ENCODE measurements around the gene PLPP1.
"Not testable (repeated sequence)": the region's sequence is repeated elsewhere in the genome, so short reads cannot be mapped to it uniquely, and the experiment has no call there.

The PLPP1 gene

GRCh38 chr5:55540525-55540924, 5.8 kb upstream of the PLPP1 start:
- no peak for TF ChIP-seq CTCF (IDR thresholded peaks at IDR 0.05; ENCODE audit: low read depth, low read length)
- no peak for TF ChIP-seq EZH2phosphoT487 (IDR thresholded peaks at IDR 0.05; ENCODE audit: low read depth)
- H3K4me1 ChIP-seq (ENCODE audit: low read length) = peaks cover 39% of the 10 kb centered on the region

GRCh38 chr5:55540024-55540423, 5.3 kb upstream of the PLPP1 start:
- H2AFZ ChIP-seq (ENCODE audit: low read depth, low read length) = no peak overlapping the region
- no peaks in the 10 kb centered on the region for H3K36me3 ChIP-seq (replicated peaks; ENCODE audit: low read depth, low read length)
- H3K79me2 ChIP-seq (ENCODE audit: low read length) = no peaks in the 10 kb centered on the region
- no peaks in the 10 kb centered on the region for H3K9me3 ChIP-seq (ENCODE audit: insufficient read depth, low read length)
- H4K20me1 ChIP-seq (ENCODE audit: insufficient read depth, low read length) = no peaks in the 10 kb centered on the region
- 0 out of 2 replicates have a peak overlapping the region, but pooled peaks have one; percentile 8 for H3K4me3 ChIP-seq (ENCODE audit: low read length)
- TF ChIP-seq CTCF (IDR thresholded peaks at IDR 0.05; ENCODE audit: low read depth, low read length) (no peak), EZH2phosphoT487 (IDR thresholded peaks at IDR 0.05; ENCODE audit: low read depth) (no peak)
- H3K4me1 ChIP-seq (ENCODE audit: low read length) = peaks cover 41% of the 10 kb centered on the region
- no peak overlapping the region for H3K27ac ChIP-seq (ENCODE audit: low read length)
- no peak overlapping the region for H3K9ac ChIP-seq (ENCODE audit: low read length)
- peak overlapping the region; percentile 57 for H3K4me2 ChIP-seq (ENCODE audit: low read length)
- no peaks in the 10 kb centered on the region for H3K27me3 ChIP-seq (ENCODE audit: low read depth, low read length)

More at GRCh38 chr5:55540525-55540924, 5.8 kb upstream of the PLPP1 start:
- Histone ChIP-seq H3K36me3 (replicated peaks; ENCODE audit: low read depth, low read length) (no peaks in the 10 kb centered on the region), H3K79me2 (ENCODE audit: low read length) (no peaks in the 10 kb centered on the region), H3K9me3 (ENCODE audit: insufficient read depth, low read length) (no peaks in the 10 kb centered on the region), H2AFZ (ENCODE audit: low read depth, low read length) (no peak overlapping the region), H3K27me3 (ENCODE audit: low read depth, low read length) (no peaks in the 10 kb centered on the region), H3K4me3 (ENCODE audit: low read length) (0 out of 2 replicates have a peak overlapping the region, but pooled peaks have one; percentile 8), H3K27ac (ENCODE audit: low read length) (no peak overlapping the region), H3K9ac (ENCODE audit: low read length) (no peak overlapping the region), H4K20me1 (ENCODE audit: insufficient read depth, low read length) (no peaks in the 10 kb centered on the region), H3K4me2 (ENCODE audit: low read length) (peak overlapping the region; percentile 57)

GRCh38 chr5:55538661-55539060, 3.9 kb upstream of the PLPP1 start:
- TF ChIP-seq CTCF (IDR thresholded peaks at IDR 0.05; ENCODE audit: low read depth, low read length) = no peak
- H3K36me3 ChIP-seq (replicated peaks; ENCODE audit: low read depth, low read length) = no peaks in the 10 kb centered on the region
- H3K4me2 ChIP-seq (ENCODE audit: low read length) = peak overlapping the region; percentile 79
- no peak overlapping the region for H2AFZ ChIP-seq (ENCODE audit: low read depth, low read length)
- peaks cover 42% of the 10 kb centered on the region for H3K4me1 ChIP-seq (ENCODE audit: low read length)
- H3K9ac ChIP-seq (ENCODE audit: low read length) = peak overlapping the region; percentile 25; the same call in 1 of the 2 replicates
- H3K4me3 ChIP-seq (ENCODE audit: low read length) = peak overlapping the region; percentile 55
- peak overlapping the region; percentile 21; the same call in 1 of the 2 replicates for H3K27ac ChIP-seq (ENCODE audit: low read length)
- H3K79me2 ChIP-seq (ENCODE audit: low read length) = 0 out of 2 replicates have a peak, but pooled peaks cover 3% of the 10 kb centered on the region
- no peaks in the 10 kb centered on the region for H3K9me3 ChIP-seq (ENCODE audit: insufficient read depth, low read length)
- H4K20me1 ChIP-seq (ENCODE audit: insufficient read depth, low read length) = no peaks in the 10 kb centered on the region
- no peaks in the 10 kb centered on the region for H3K27me3 ChIP-seq (ENCODE audit: low read depth, low read length)

GRCh38 chr5:55537315-55537714, 2.6 kb upstream of the PLPP1 start:
- H3K4me1 ChIP-seq (ENCODE audit: low read length) = peaks cover 46% of the 10 kb centered on the region
- not testable (repeated sequence) for H3K36me3 ChIP-seq (replicated peaks; ENCODE audit: low read depth, low read length); H3K4me3 ChIP-seq (ENCODE audit: low read length); H3K9me3 ChIP-seq (ENCODE audit: insufficient read depth, low read length); H3K9ac ChIP-seq (ENCODE audit: low read length); H3K27ac ChIP-seq (ENCODE audit: low read length); H2AFZ ChIP-seq (ENCODE audit: low read depth, low read length); H3K79me2 ChIP-seq (ENCODE audit: low read length); H3K27me3 ChIP-seq (ENCODE audit: low read depth, low read length); H4K20me1 ChIP-seq (ENCODE audit: insufficient read depth, low read length); H3K4me2 ChIP-seq (ENCODE audit: low read length)

All from OCI-LY3 (cell line).